SK-N-SH (cell line): Measurements from ENCODE around the gene PTPRA. TPM values are rescaled to one million over a fixed set of nuclear protein-coding genes. Genes with fewer than 3 reads are reported as not detected.
"Not testable (repeated sequence)": the region's sequence is repeated elsewhere in the genome, so short reads cannot be mapped to it uniquely, and the experiment has no call there.

ENCODE experiments used
- CTCF ChIA-PET: fragments of 300-600, 350-600 bp; formaldehyde crosslinking; extraction: SDS; loops from one replicate; lab custom pipeline; 2021; lab: Yijun Ruan, JAX
- POLR2A ChIA-PET: fragments of 350-600 bp; sonication (Branson Sonifier 250); formaldehyde crosslinking; extraction: SDS; loops from one replicate; lab custom pipeline; 2020; ENCODE audit warnings: antibody characterized with exemption, inconsistent platforms; lab: Yijun Ruan, JAX
- DNase-seq: peaks from one replicate; pipeline ENCODE4 v3.0.0; 2012
- H2AFZ ChIP-seq: fragments of 200-600 bp; sonication (generic); 2 replicates; pipeline ENCODE4 v1.8.1; 2016; ENCODE audit warnings: antibody characterized with exemption, mild to moderate bottlenecking, low read depth
- H3F3A ChIP-seq: fragments of 200-600 bp; sonication (generic); replicated peaks from 2 replicates; pipeline ENCODE3; 2016; ENCODE audit warnings: antibody characterized with exemption, mild to moderate bottlenecking; ENCODE audit not compliant: insufficient read depth
- H3K27ac ChIP-seq, 2 experiments: fragments of 200-500 bp in 1 of 2; fragments of 200-600 bp in 1 of 2; sonication (Bioruptor generic) in 1 of 2; sonication (generic), shearing (Covaris generic) in 1 of 2; 2 replicates each; pipeline versions ENCODE4 v1.5.1 to v1.6.1; 2014 to 2016; ENCODE audit warnings: low read depth in 2 of 2, inconsistent platforms in 1 of 2, low read length in 1 of 2, mild to moderate bottlenecking in 1 of 2, mixed read lengths in 1 of 2
- H3K27me3 ChIP-seq: fragments of 200-600 bp; sonication (generic), shearing (Covaris generic); 2 replicates; pipeline ENCODE4 v1.6.1; 2016; ENCODE audit warnings: mixed run types; ENCODE audit not compliant: insufficient read depth
- H3K36me3 ChIP-seq, 2 experiments: fragments of 200-500 bp in 1 of 2; fragments of 200-600 bp in 1 of 2; sonication (Bioruptor generic) in 1 of 2; sonication (generic) in 1 of 2; replicated peaks in 1 of 2; 2 replicates each; pipeline versions ENCODE3 to v1.5.1; 2014 to 2016; ENCODE audit warnings: low read length in 1 of 2, mild to moderate bottlenecking in 1 of 2; ENCODE audit not compliant: insufficient read depth in 2 of 2, control insufficient read depth in 1 of 2
- H3K4me1 ChIP-seq, 2 experiments: fragments of 200-500 bp in 1 of 2; fragments of 200-600 bp in 1 of 2; sonication (Bioruptor generic) in 1 of 2; sonication (generic), shearing (Covaris generic) in 1 of 2; 2 replicates each; pipeline versions ENCODE4 v1.5.1 to v1.6.1; 2014 to 2016; ENCODE audit warnings: low read depth in 1 of 2, low read length in 1 of 2, mixed run types in 1 of 2; ENCODE audit not compliant: insufficient read depth in 2 of 2, control insufficient read depth in 1 of 2
- H3K4me2 ChIP-seq: fragments of 200-600 bp; sonication (generic), shearing (Covaris generic); 2 replicates; pipeline ENCODE4 v1.6.1; 2017; ENCODE audit warnings: mixed run types
- H3K4me3 ChIP-seq, 2 experiments: fragments of 200-500 bp in 1 of 2; fragments of 200-600 bp in 1 of 2; sonication (Bioruptor generic) in 1 of 2; sonication (generic), shearing (Covaris generic) in 1 of 2; 2 replicates each; pipeline versions ENCODE4 v1.5.1 to v1.8.1; 2014 to 2016; ENCODE audit warnings: low read depth in 2 of 2, inconsistent platforms in 1 of 2, low read length in 1 of 2, mild to moderate bottlenecking in 1 of 2, mixed read lengths in 1 of 2, moderate library complexity in 1 of 2
- H3K79me2 ChIP-seq: fragments of 200-600 bp; sonication (generic); 2 replicates; pipeline ENCODE4 v1.8.1; 2017; ENCODE audit warnings: mild to moderate bottlenecking; ENCODE audit not compliant: insufficient read depth
- H3K9ac ChIP-seq: fragments of 200-600 bp; sonication (generic); 2 replicates; pipeline ENCODE4 v1.6.1; 2017; ENCODE audit warnings: mixed run types
- H3K9me2 ChIP-seq: fragments of 200-600 bp; sonication (generic); 2 replicates; pipeline ENCODE4 v1.6.1; 2017; ENCODE audit warnings: mixed run types
- H3K9me3 ChIP-seq: fragments of 200-600 bp; sonication (generic); 2 replicates; pipeline ENCODE4 v1.6.1; 2017; ENCODE audit warnings: mixed run types, mild to moderate bottlenecking, moderate library complexity
- H4K20me1 ChIP-seq: fragments of 200-600 bp; sonication (generic); 2 replicates; pipeline ENCODE4 v1.6.1; 2017; ENCODE audit warnings: mild to moderate bottlenecking, mixed run types; ENCODE audit not compliant: insufficient read depth
- FOSL2 ChIP-seq: IDR thresholded peaks from 2 replicates; pipeline ENCODE4 v1.4.0; 2012; ENCODE audit warnings: low read depth, mild to moderate bottlenecking, moderate library complexity, borderline replicate concordance
- FOXJ3 ChIP-seq: sonication (generic); formaldehyde crosslinking; IDR thresholded peaks from 2 replicates; pipeline ENCODE4 v1.5.1; 2020; ENCODE audit warnings: mild to moderate bottlenecking, missing genetic modification reagents
- GATA2 ChIP-seq: sonication (generic); formaldehyde crosslinking; IDR thresholded peaks from 2 replicates; pipeline ENCODE4 v1.5.0; 2020; ENCODE audit warnings: mild to moderate bottlenecking, missing genetic modification reagents
- JUND ChIP-seq: IDR thresholded peaks from 2 replicates; pipeline ENCODE4 v1.4.0; 2012
- MEF2A ChIP-seq: IDR thresholded peaks from 2 replicates; pipeline ENCODE4 v1.4.0; 2012; ENCODE audit warnings: low read depth, borderline replicate concordance
- MXI1 ChIP-seq: IDR thresholded peaks from 2 replicates; pipeline ENCODE4 v1.6.1; 2012; ENCODE audit warnings: mild to moderate bottlenecking, low read depth, low read length, improper control_type of control experiment
- RAD21 ChIP-seq: IDR thresholded peaks from 2 replicates; pipeline ENCODE4 v1.6.1; 2012; ENCODE audit warnings: mild to moderate bottlenecking, low read length
- RCOR1 ChIP-seq: fragments of 150-350 bp; IDR thresholded peaks from 2 replicates; pipeline ENCODE4 v1.6.1; 2017; ENCODE audit warnings: antibody characterized with exemption, low read length
- RXRA ChIP-seq: IDR thresholded peaks from 2 replicates; pipeline ENCODE4 v1.4.0; 2012; ENCODE audit warnings: low read depth, mild to moderate bottlenecking, borderline replicate concordance
- TAF1 ChIP-seq: IDR thresholded peaks from 2 replicates; pipeline ENCODE4 v1.6.1; 2012; ENCODE audit warnings: low read depth, mild to moderate bottlenecking, low read length, moderate library complexity, borderline replicate concordance
- TEAD4 ChIP-seq: IDR thresholded peaks from 2 replicates; pipeline ENCODE4 v1.4.0; 2012; ENCODE audit warnings: mild to moderate bottlenecking, borderline replicate concordance; ENCODE audit not compliant: insufficient read depth
- USF1 ChIP-seq: IDR thresholded peaks from 2 replicates; pipeline ENCODE4 v1.4.0; 2012; ENCODE audit warnings: low read depth, borderline replicate concordance
- USF2 ChIP-seq: fragments of 150-350 bp; IDR thresholded peaks from 2 replicates; pipeline ENCODE4 v1.6.1; 2017; ENCODE audit warnings: antibody characterized with exemption, low read length, low read depth, borderline replicate concordance
- WGBS: methylation state at CpG from one replicate; pipeline ENCODE4 v1.1.6; 2017; ENCODE audit warnings: low lambda C conversion rate; 5-methylcytosine and 5-hydroxymethylcytosine counted together
- polyA plus RNA-seq, 3 experiments: library from polyadenylated mRNA; depleted of rRNA; stranded (reverse); fragments of >200 nt; gene quantifications; 2 replicates each; pipeline ENCODE4 v1.2.3, GENCODE V29; 2012
- TF ChIP-seq, protein P1 (sequence below): fragments of 200-600 bp; sonication (generic); IDR thresholded peaks from 2 replicates; pipeline ENCODE4 v1.6.1; 2017; ENCODE audit warnings: antibody characterized with exemption, mild to moderate bottlenecking, moderate library complexity
- TF ChIP-seq, protein P2 (sequence below): IDR thresholded peaks from 2 replicates; pipeline ENCODE4 v1.4.0; 2012; ENCODE audit warnings: low read depth

The PTPRA gene
- polyA plus RNA-seq, 1 of the 3 experiments (the other 2 are of a cell fraction) = 47.6 TPM

DNA sequence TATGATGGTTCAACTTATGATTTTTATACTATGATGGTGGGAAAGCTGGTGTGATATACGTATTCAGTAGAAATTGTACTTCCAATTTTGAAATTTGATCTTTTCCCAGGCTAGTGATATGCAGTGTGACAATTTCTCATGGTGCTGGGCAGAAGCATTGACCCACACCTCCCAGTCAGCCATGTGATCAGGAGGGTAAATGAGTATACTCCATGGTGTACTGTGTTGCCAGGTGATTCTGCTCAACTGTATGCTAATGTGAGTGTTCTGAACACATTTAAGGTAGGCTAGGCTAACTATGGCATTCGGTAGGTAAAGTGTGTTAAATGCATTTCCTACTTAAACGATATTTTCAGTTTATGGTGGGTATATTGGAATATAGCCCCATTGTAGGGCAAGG, 19.1 kb downstream of the PTPRA start:
- H3K36me3 ChIP-seq = no peaks in the 10 kb centered on the region
- no peak for DNase-seq
- no peaks in the 10 kb centered on the region; a peak in 1 of 4 replicates for H3K4me1 ChIP-seq
- no peaks in the 10 kb centered on the region for H3K9me2 ChIP-seq
- peaks cover 88% of the 10 kb centered on the region for H3K79me2 ChIP-seq
- peaks cover 32% of the 10 kb centered on the region for H4K20me1 ChIP-seq
- no peaks in the 10 kb centered on the region for H3K9me3 ChIP-seq
- H3K9ac ChIP-seq = no peak overlapping the region
- H2AFZ ChIP-seq = no peak overlapping the region
- ChIA-PET POLR2A (no interaction called here), CTCF (no interaction called here)
- H3K27ac ChIP-seq = no peak overlapping the region
- WGBS = 98% methylated on average over 3 of the region's 3 CpGs
- peaks cover 13% of the 10 kb centered on the region for H3F3A ChIP-seq
- no peak overlapping the region for H3K4me3 ChIP-seq
- TF ChIP-seq USF2 (no peak), FOXJ3 (CRISPR knock-in tag) (no peak), MXI1 (no peak), RAD21 (no peak), TEAD4 (no peak)
- no peaks in the 10 kb centered on the region for H3K27me3 ChIP-seq
- H3K4me2 ChIP-seq = no peak overlapping the region

DNA sequence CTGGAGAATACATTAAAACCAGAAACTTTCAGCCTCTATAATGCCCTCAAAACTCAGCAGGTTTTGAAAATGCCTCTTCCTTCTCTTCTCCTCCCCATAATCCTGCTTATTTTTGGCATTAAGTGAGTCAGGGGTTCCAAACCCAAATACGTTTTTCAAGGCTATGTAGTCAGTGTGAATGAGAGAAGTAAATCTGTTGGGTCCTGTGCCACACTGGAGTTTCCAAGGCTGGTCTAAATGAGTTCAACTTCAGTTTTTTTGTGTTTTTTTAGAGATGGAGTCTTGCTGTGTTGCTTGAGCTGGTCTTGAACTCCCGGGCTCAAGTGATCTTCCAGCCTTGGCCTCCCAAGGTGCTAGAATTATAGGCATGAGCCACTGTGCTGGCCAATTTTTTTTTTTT, 20.9 kb downstream of the PTPRA start:
- TF ChIP-seq JUND = no peak
- no peak for TF ChIP-seq RXRA
- TF ChIP-seq TAF1 = no peak
- no peak for TF ChIP-seq USF1
- TF ChIP-seq RCOR1 = no peak
- TF ChIP-seq, protein P1, sequence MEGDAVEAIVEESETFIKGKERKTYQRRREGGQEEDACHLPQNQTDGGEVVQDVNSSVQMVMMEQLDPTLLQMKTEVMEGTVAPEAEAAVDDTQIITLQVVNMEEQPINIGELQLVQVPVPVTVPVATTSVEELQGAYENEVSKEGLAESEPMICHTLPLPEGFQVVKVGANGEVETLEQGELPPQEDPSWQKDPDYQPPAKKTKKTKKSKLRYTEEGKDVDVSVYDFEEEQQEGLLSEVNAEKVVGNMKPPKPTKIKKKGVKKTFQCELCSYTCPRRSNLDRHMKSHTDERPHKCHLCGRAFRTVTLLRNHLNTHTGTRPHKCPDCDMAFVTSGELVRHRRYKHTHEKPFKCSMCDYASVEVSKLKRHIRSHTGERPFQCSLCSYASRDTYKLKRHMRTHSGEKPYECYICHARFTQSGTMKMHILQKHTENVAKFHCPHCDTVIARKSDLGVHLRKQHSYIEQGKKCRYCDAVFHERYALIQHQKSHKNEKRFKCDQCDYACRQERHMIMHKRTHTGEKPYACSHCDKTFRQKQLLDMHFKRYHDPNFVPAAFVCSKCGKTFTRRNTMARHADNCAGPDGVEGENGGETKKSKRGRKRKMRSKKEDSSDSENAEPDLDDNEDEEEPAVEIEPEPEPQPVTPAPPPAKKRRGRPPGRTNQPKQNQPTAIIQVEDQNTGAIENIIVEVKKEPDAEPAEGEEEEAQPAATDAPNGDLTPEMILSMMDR = no peak
- no peak for TF ChIP-seq GATA2 (CRISPR knock-in tag)
- TF ChIP-seq MEF2A = no peak
- TF ChIP-seq, protein P2, sequence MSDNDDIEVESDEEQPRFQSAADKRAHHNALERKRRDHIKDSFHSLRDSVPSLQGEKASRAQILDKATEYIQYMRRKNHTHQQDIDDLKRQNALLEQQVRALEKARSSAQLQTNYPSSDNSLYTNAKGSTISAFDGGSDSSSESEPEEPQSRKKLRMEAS = no peak
- TF ChIP-seq FOSL2 = no peak
- TF ChIP-seq RAD21 = no peak
- H2AFZ ChIP-seq = no peak overlapping the region; the same call in 1 of the 2 replicates
- CTCF ChIA-PET = interaction anchor here (0.6 kb wide), 1 partner anchor 42 kb away, joined by 3 read pairs; no protein-coding TSS in a partner anchor
- H3K9ac ChIP-seq = no peak overlapping the region
- no peaks in the 10 kb centered on the region for H3K36me3 ChIP-seq
- DNase-seq = no peak
- no peaks in the 10 kb centered on the region for H3K27me3 ChIP-seq
- peaks cover 13% of the 10 kb centered on the region for H3F3A ChIP-seq
- H4K20me1 ChIP-seq = peaks cover 23% of the 10 kb centered on the region
- WGBS = 89% methylated on average over 2 of the region's 2 CpGs
- H3K9me2 ChIP-seq = no peaks in the 10 kb centered on the region
- H3K4me2 ChIP-seq = no peak overlapping the region
- H3K4me1 ChIP-seq = no peaks in the 10 kb centered on the region; a peak in 1 of 4 replicates
- H3K27ac ChIP-seq = no peak overlapping the region
- peaks cover 90% of the 10 kb centered on the region for H3K79me2 ChIP-seq
- no peaks in the 10 kb centered on the region for H3K9me3 ChIP-seq
- POLR2A ChIA-PET = no interaction called here
- H3K4me3 ChIP-seq = no peak overlapping the region

DNA sequence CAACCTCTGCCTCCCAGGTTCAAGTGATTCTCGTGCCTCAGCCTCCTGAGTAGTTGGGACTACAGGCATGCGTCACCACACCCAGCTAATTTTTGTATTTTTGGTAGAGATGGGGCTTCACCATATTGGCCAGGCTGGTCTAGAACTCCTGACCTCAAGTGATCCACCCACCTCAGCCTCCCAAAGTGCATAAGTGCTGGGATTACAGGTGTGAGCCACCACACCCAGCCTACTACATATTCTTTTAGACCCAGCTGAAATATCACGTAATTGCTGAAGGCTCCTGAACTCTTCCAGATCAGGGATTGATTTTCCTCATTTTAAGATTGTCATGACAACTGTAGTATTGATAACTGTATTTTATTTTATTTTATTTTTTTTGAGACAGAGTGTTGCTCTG, 21.9 kb downstream of the PTPRA start:
- H3K36me3 ChIP-seq, H3K9ac ChIP-seq, H3K27me3 ChIP-seq, H3K27ac ChIP-seq, H3K9me3 ChIP-seq, CTCF ChIA-PET, H3K4me2 ChIP-seq, DNase-seq, H3K4me1 ChIP-seq, H3K4me3 ChIP-seq, H3K9me2 ChIP-seq, H2AFZ ChIP-seq: not testable (repeated sequence)
- peaks cover 90% of the 10 kb centered on the region for H3K79me2 ChIP-seq
- peaks cover 11% of the 10 kb centered on the region for H3F3A ChIP-seq
- POLR2A ChIA-PET = interaction anchor here (0.6 kb wide), 1 partner anchor 251 kb away, joined by 4 read pairs; no protein-coding TSS in a partner anchor
- WGBS = 92% methylated on average over 3 of the region's 3 CpGs
- H4K20me1 ChIP-seq = peaks cover 21% of the 10 kb centered on the region
